Adrenal gland (tissue), 12 donors: ENCODE results near the gene NCK2. TPM values are rescaled to one million over a fixed set of nuclear protein-coding genes. Genes with fewer than 3 reads are reported as not detected.

Source experiments
- DNase-seq, 7 donors: peaks; one replicate each; pipeline ENCODE4 v3.0.0-alpha.2; 2019 to 2020
- H3K27ac ChIP-seq, 5 donors: fragments of 200-600 bp; sonication (generic) in 4 of 5; 1 replicate in 3 of 5; 2 replicates in 2 of 5; pipeline versions ENCODE4 v1.5.1 to v1.8.0; 2016 to 2020; ENCODE audit warnings: mild to moderate bottlenecking in 1 of 5
- H3K27me3 ChIP-seq: fragments of 200-600 bp; 2 replicates; pipeline ENCODE4 v1.8.0; 2021
- H3K36me3 ChIP-seq, 2 donors: fragments of 200-600 bp; replicated peaks in 1 of 2; 1 replicate in 1 of 2; 2 replicates in 1 of 2; pipeline versions ENCODE4 v1.5.1 to v1.8.0; 2018 to 2022
- H3K4me1 ChIP-seq, 2 donors: fragments of 200-600 bp; replicated peaks in 1 of 2; 1 replicate in 1 of 2; 2 replicates in 1 of 2; pipeline versions ENCODE4 v1.5.1 to v1.8.0; 2018 to 2021
- H3K4me3 ChIP-seq, 4 donors: fragments of 200-600 bp; sonication (generic) in 3 of 4; one replicate each; pipeline ENCODE4 v1.5.1; 2016 to 2018
- H3K9me3 ChIP-seq, 3 donors: fragments of 200-600 bp; sonication (generic) in 1 of 3; replicated peaks in 1 of 3; 1 replicate in 2 of 3; 2 replicates in 1 of 3; pipeline versions ENCODE4 v1.5.1 to v1.8.0; 2016 to 2021
- CTCF ChIP-seq, 6 experiments: fragments of 450-650 bp in 4 of 6; fragments of 200-600 bp in 2 of 6; sonication (generic) in 1 of 6; IDR thresholded peaks; 1 replicate in 5 of 6; 2 replicates in 1 of 6; pipeline versions ENCODE4 v1.5.1 to v1.8.0; 2016 to 2021; ENCODE audit warnings: antibody characterized with exemption in 6 of 6, mild to moderate bottlenecking in 2 of 6, moderate library complexity in 1 of 6
- POLR2A ChIP-seq, 2 donors: fragments of 450-650 bp; IDR thresholded peaks; one replicate each; pipeline ENCODE4 v1.6.1; 2017; ENCODE audit warnings: antibody characterized with exemption in 2 of 2, mild to moderate bottlenecking in 2 of 2, moderate library complexity in 1 of 2
- WGBS, 4 donors: extraction: QIAGEN DNeasy Blood & Tissue Kit in 2 of 4; methylation state at CpG; one replicate each; pipeline versions ENCODE4 v1.1.5 to v1.1.7; 2013 to 2017; 5-methylcytosine and 5-hydroxymethylcytosine counted together
- intact Hi-C, 2 donors: fragments of 100-400 bp; cut with DNase I; formaldehyde crosslinking; loops; one replicate each; pipeline versions ENCODE4 v1.14.1 to v1.15.0; 2022 to 2023
- polyA plus RNA-seq, 3 donors: library from polyadenylated mRNA; stranded (reverse); fragments of 200-250 nt in 2 of 3; fragments of 350-450 nt in 1 of 3; fragmentation: Illumina TruSeq in 1 of 3; extraction: RNeasy Lipid Tissue Mini Kit (QIAGEN cat#74804) in 1 of 3; gene quantifications; one replicate each; pipeline ENCODE4 v1.2.3, GENCODE V29; 2013 to 2014
- total RNA-seq, 9 donors: library from RNA; depleted of rRNA in 4 of 9; stranded (reverse); fragments of >200 nt in 4 of 9; fragments of 120-200 nt in 1 of 9; fragmentation: NEBNext Ultra II Directional in 1 of 9; extraction: Animal tissue kit (Norgen Biotek cat#: 25700) in 1 of 9; gene quantifications; one replicate each; pipeline versions ENCODE4 v1.1.0 to v1.2.4, GENCODE V29; 2013 to 2023
- donor health status: healthy with polysubstance abuse.
- donor health status: Bipolar disorder and iron deficiency.
- donor health status: DM: yes; HTN: yes; CAD: no.
- donor health status: DM: no; HTN: no; CAD: no.
- donor health status: DM: no; HTN: no; CAD: no.
- donor health status: DM: yes; HTN: yes; CAD: no.

Gene NCK2
- total and polyA plus RNA-seq, 12 donors: 13.7 to 56.0 (median 37.3) TPM

GRCh38 chr2:105800036-105800713 is 55.5 kb downstream of the NCK2 start:
- H3K4me3 ChIP-seq: no peak overlapping the region
- H3K27ac ChIP-seq: no peak overlapping the region
- intact Hi-C loops: loop anchor here in 1 of 2 donors (10.0 kb wide), 1 partner anchor 225 kb away; no protein-coding TSS in a partner anchor
- peaks cover 20 to 86% of the 10 kb centered on the region in 2 donors for H3K4me1 ChIP-seq
- H3K9me3 ChIP-seq: no peaks in the 10 kb centered on the region
- H3K36me3 ChIP-seq: no peaks in the 10 kb centered on the region
- TF ChIP-seq CTCF (IDR thresholded peaks at IDR 0.05): no peak
- TF ChIP-seq POLR2A (IDR thresholded peaks at IDR 0.05): no peak
- 79 to 85% (median 84%) methylated on average over 9 of the region's 9 CpGs for WGBS, 4 donors
- no peak for DNase-seq
- no peaks in the 10 kb centered on the region for H3K27me3 ChIP-seq

- Histone ChIP-seq H3K27me3 (no peaks in the 10 kb centered on the region), H3K4me1 (peaks cover 20 to 77% of the 10 kb centered on the region in 2 donors), H3K4me3 (no peak overlapping the region), H3K27ac (no peak overlapping the region), H3K9me3 (no peaks in the 10 kb centered on the region), H3K36me3 (no peaks in the 10 kb centered on the region)
- DNase-seq: no peak
- intact Hi-C loops: loop anchor here in 1 of 2 donors (10.0 kb wide), 1 partner anchor 226 kb away; no protein-coding TSS in a partner anchor
- WGBS, 4 donors: 79 to 83% (median 80%) methylated on average over 13 of the region's 13 CpGs
- TF ChIP-seq POLR2A (IDR thresholded peaks at IDR 0.05) (no peak), CTCF (IDR thresholded peaks at IDR 0.05) (no peak)
These were observed 56.4 kb downstream of the NCK2 start for GRCh38 chr2:105800953-105801635.

GRCh38 chr2:105801961-105802360 is 57.2 kb downstream of the NCK2 start:
- WGBS, 4 donors: 69 to 92% (median 84%) methylated on average over 4 of the region's 4 CpGs
- H3K4me3 ChIP-seq: no peak overlapping the region
- no peaks in the 10 kb centered on the region for H3K36me3 ChIP-seq
- H3K27me3 ChIP-seq: no peaks in the 10 kb centered on the region
- no peak for DNase-seq
- no peaks in the 10 kb centered on the region for H3K9me3 ChIP-seq
- no peak overlapping the region for H3K27ac ChIP-seq
- H3K4me1 ChIP-seq: peaks cover 17 to 68% of the 10 kb centered on the region in 2 donors
- TF ChIP-seq POLR2A (IDR thresholded peaks at IDR 0.05) (no peak), CTCF (IDR thresholded peaks at IDR 0.05) (no peak)
- intact Hi-C loops: loop anchor here in 1 of 2 donors (10.0 kb wide), 1 partner anchor 227 kb away; no protein-coding TSS in a partner anchor

GRCh38 chr2:105802587-105802986 is 57.9 kb downstream of the NCK2 start:
- TF ChIP-seq POLR2A (IDR thresholded peaks at IDR 0.05) (no peak), CTCF (IDR thresholded peaks at IDR 0.05) (no peak)
- intact Hi-C loops: loop anchor here in 1 of 2 donors (10.0 kb wide), 1 partner anchor 228 kb away; no protein-coding TSS in a partner anchor
- Histone ChIP-seq H3K27ac (no peak overlapping the region), H3K4me3 (no peak overlapping the region), H3K4me1 (peaks cover 11 to 62% of the 10 kb centered on the region in 2 donors), H3K36me3 (no peaks in the 10 kb centered on the region), H3K27me3 (no peaks in the 10 kb centered on the region), H3K9me3 (no peaks in the 10 kb centered on the region)
- no peak for DNase-seq
- WGBS, 4 donors: 71 to 72% (median 71%) methylated on average over 7 of the region's 7 CpGs
